Stimulated activated CD4-positive, alpha-beta T cell treated with anti-CD3 and anti-CD28 coated beads, Interleukin-15, amount 100 ng/mL, for 1 hour (primary cell): ENCODE measurements around the gene CD86.
"Not testable (repeated sequence)": the region's sequence is repeated elsewhere in the genome, so short reads cannot be mapped to it uniquely, and the experiment has no call there.

Source experiments
- DNase-seq, 2 donors: peaks; one replicate each; pipeline ENCODE4 v3.0.0-alpha.2; 2020; ENCODE audit warnings: low read depth in 1 of 2, low spot score in 1 of 2

CD86 gene

GRCh38 chr3:122055215-122055614, at the start of gene CD86:
Gene CD86 (plus strand): TSS chr3:122055362. CDS start chr3:122055490, 128 bp downstream.
- DNase-seq = no peak

GRCh38 chr3:122006267-122006666, 48.9 kb upstream of the CD86 start:
- DNase-seq = no peak

- DNase-seq = no peak
Measured at GRCh38 chr3:122008166-122008565, 47.0 kb upstream of the CD86 start.

- no peak for DNase-seq
Measured at GRCh38 chr3:122010506-122010905, 44.7 kb upstream of the CD86 start.

GRCh38 chr3:122011396-122011795, 43.8 kb upstream of the CD86 start:
- no peak for DNase-seq

- no peak for DNase-seq
Measured at GRCh38 chr3:122012821-122013220, 42.3 kb upstream of the CD86 start.

- DNase-seq = no peak
Measured at GRCh38 chr3:122013448-122013925, 41.7 kb upstream of the CD86 start.

GRCh38 chr3:122014741-122015140, 40.4 kb upstream of the CD86 start:
- DNase-seq = no peak

- no peak for DNase-seq
Measured at GRCh38 chr3:122019493-122019892, 35.7 kb upstream of the CD86 start.

GRCh38 chr3:122021037-122021436, 34.1 kb upstream of the CD86 start:
- no peak for DNase-seq

- DNase-seq = no peak
Measured at GRCh38 chr3:122021811-122022401, 33.3 kb upstream of the CD86 start, which contains the start of gene ILDR1. Gene ILDR1 (minus strand): TSS chr3:122022247. CDS start chr3:122022077, 170 bp downstream.

GRCh38 chr3:122023335-122023910, 31.7 kb upstream of the CD86 start:
- DNase-seq = no peak

- no peak for DNase-seq
Measured at GRCh38 chr3:122024800-122025199, 30.4 kb upstream of the CD86 start.

GRCh38 chr3:122025296-122025695, 29.9 kb upstream of the CD86 start:
- DNase-seq = no peak

- no peak for DNase-seq
Measured at GRCh38 chr3:122030381-122031122, 24.6 kb upstream of the CD86 start.

- no peak for DNase-seq
Measured at GRCh38 chr3:122031123-122031468, 24.1 kb upstream of the CD86 start.

- no peak for DNase-seq
Measured at GRCh38 chr3:122032531-122032930, 22.6 kb upstream of the CD86 start.

- no peak for DNase-seq
Measured at GRCh38 chr3:122033023-122033422, 22.1 kb upstream of the CD86 start.

GRCh38 chr3:122047296-122047695, 7.9 kb upstream of the CD86 start:
- DNase-seq = not testable (repeated sequence)

GRCh38 chr3:122047773-122048172, 7.4 kb upstream of the CD86 start:
- not testable (repeated sequence) for DNase-seq

GRCh38 chr3:122052968-122053367, 2.2 kb upstream of the CD86 start:
- no peak for DNase-seq

- DNase-seq = no peak
Measured at GRCh38 chr3:122057671-122058070, 2.5 kb downstream of the CD86 start.
